Activated CD8-positive, alpha-beta memory T cell treated with anti-CD3 and anti-CD28 coated beads, Interleukin-2, amount 50 U/mL, for 24 hours (primary cell): ENCODE measurements around the gene AKT1S1.

ENCODE experiments used
- DNase-seq: peaks from one replicate; pipeline ENCODE4 v3.0.0-alpha.2; 2020; ENCODE audit errors: extremely low read depth

The AKT1S1 gene

GRCh38 chr19:49883094-49883493 lies 5.9 kb upstream of the AKT1S1 start:
- DNase-seq = no peak

- DNase-seq = no peak
These were observed 5.5 kb upstream of the AKT1S1 start for GRCh38 chr19:49882643-49883042.

- no peak for DNase-seq
These were observed 4.7 kb upstream of the AKT1S1 start for GRCh38 chr19:49881672-49882394.

GRCh38 chr19:49881186-49881585 lies 4.0 kb upstream of the AKT1S1 start:
- no peak for DNase-seq

GRCh38 chr19:49880162-49880869 lies 3.2 kb upstream of the AKT1S1 start:
- no peak for DNase-seq

- no peak for DNase-seq
These were observed 2.2 kb upstream of the AKT1S1 start for GRCh38 chr19:49879243-49879963.

GRCh38 chr19:49878744-49879070 lies 1.6 kb upstream of the AKT1S1 start:
- no peak for DNase-seq

GRCh38 chr19:49877879-49878743 lies 956 bp upstream of the AKT1S1 start:
- DNase-seq = peak; percentile 97

- peak; percentile 91 for DNase-seq
These were observed 634 bp downstream of the AKT1S1 start for GRCh38 chr19:49876422-49877019.

- DNase-seq = no peak
These were observed 1.2 kb downstream of the AKT1S1 start for GRCh38 chr19:49875857-49876421.

GRCh38 chr19:49875177-49875576 lies 2.0 kb downstream of the AKT1S1 start:
- DNase-seq = no peak

GRCh38 chr19:49874503-49875157 lies 2.5 kb downstream of the AKT1S1 start:
- no peak for DNase-seq

GRCh38 chr19:49873834-49874233 lies 3.3 kb downstream of the AKT1S1 start:
- no peak for DNase-seq

- DNase-seq = no peak
These were observed 4.0 kb downstream of the AKT1S1 start for GRCh38 chr19:49873129-49873521.

GRCh38 chr19:49872245-49873128 lies 4.7 kb downstream of the AKT1S1 start:
- DNase-seq = no peak

GRCh38 chr19:49871349-49871985 lies 5.7 kb downstream of the AKT1S1 start:
- no peak for DNase-seq

GRCh38 chr19:49870309-49870901 lies 6.8 kb downstream of the AKT1S1 start:
- DNase-seq = no peak

- peak; percentile 83 for DNase-seq
These were observed 7.5 kb downstream of the AKT1S1 start for GRCh38 chr19:49869484-49870308.
